ENCODE measurements around the gene NR1H3.

Gene NR1H3

DNA sequence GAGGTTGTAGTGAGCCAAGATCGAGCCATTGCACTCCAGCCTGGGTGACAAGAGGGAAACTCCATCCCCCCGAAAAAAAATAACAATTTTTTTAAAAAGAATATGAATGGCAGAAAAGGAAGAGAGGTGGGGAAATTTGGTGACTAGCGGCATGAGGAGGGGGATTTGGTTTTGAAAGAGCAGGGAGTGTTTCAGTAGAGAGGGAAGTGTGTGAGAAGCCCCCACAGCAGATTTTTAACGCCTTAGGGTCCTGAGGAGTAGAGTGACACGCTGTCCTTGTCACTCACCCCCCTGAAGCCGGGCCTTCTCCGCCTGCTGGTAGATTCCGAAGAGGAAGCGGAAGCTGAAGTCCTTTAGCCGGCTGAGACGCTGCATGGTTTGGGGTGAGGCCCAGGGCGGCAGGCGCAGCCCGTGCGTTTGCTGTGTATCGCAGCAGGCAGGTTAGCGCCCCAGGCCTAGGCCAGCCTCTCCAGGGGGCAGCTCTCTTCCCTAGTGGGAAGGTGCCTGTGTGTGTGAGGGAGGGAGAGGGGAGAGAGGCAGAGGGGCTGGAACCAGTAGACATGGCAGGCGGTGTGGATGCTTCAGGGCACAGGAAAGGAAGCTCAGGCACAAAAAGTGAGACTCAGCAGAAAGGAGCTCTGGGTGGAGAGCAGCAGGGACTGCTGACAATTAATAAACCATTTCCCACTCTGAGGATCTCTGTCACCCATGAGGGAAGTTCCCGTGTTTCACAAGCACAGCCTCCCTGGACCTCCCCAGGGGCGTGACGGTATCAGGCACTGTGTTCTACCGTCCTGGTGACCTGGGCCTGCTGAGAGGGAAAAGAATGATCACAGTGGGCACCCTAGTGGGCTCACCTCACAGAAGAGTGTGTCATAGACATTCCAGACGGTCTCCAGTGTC lies 13.1 kb upstream of the NR1H3 start:
- no peak for DNase-seq

DNA sequence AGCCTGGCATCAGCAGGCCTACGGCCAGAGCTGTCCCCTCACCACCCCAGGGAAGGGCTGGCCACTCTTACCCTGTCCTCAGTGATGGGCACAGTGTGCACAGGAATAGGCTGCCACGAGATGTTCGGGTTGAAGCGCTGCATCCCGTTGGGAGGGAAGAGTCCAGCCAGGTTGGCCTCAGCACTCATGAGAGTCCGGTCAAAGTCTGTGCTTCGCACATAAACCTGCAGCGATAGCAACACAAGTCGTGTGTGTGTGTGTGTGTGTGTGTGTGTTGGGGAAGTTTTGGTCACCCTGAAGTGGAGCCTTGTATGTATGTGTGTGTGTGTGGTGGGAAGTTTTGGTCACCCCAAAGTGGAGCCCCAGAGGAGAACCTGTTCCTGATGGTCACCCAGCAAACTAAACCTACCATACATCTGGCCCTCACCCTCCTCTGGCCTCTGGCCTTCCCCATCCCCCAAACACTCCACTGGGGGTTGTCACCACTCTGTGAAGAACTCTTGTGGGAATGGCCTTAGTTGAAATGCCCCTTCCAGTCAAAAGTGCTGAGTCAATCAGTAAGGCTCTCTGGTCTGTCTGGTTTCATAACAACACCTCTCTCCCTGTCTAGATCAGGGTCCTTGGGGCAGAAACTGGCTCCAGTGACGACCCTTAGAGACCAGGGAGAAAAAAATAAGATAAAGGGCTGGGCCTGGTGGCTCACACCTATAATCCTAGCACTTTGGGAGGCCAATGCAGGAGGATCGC lies 12.0 kb upstream of the NR1H3 start:
- DNase-seq = no peak

DNA sequence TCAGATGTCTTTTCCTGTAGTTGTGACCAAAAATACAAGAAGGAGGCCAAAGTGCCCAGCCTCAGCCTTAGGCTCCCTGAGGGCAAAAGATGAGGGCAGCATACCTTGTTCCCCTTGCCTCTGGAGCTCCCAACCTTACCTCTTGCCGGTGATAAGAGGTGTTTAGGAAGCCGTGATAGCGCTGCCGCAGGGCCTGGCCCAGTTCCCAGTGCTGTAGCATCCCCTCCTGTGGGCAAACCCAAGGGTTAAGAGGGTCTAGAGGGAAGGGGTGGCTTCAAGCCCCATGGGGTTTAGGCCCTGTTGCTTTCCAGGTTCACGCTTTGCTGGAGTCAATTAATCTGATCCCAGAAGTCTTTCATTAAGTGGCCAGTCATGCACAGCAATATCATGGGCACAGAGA lies 10.3 kb upstream of the NR1H3 start:
- DNase-seq = no peak

- DNase-seq = peak in 1 of 2 experiments; percentile 52
These were observed 9.5 kb upstream of the NR1H3 start for GRCh38 chr11:47248304-47248663.

GRCh38 chr11:47248664-47249377 lies 9.0 kb upstream of the NR1H3 start, which contains the start of gene ACP2:
TSS of gene ACP2 (minus strand) at chr11:47248814. CDS start at chr11:47248789, 25 bp downstream.
- peak; percentile 89 to 93 for DNase-seq

DNA sequence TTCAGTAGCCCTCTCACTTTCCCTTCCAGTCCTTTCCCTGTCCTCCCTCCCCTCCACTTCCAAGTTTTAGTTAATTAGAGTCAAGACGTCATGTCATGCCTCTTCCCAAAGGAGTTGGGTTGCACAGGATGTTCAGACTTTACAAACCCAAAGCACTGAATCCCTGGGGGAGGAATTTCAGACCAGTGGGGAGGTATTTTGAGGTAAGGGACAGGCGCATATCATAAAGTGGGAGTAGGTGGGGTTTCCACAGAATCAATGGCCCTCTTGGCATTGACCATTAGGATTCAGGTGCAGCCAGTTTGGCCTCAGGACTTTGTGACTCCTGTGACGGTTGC lies 8.4 kb upstream of the NR1H3 start:
- no peak for DNase-seq

- DNase-seq = no peak
These were observed 6.0 kb upstream of the NR1H3 start for GRCh38 chr11:47251751-47252150.

GRCh38 chr11:47253660-47254059 lies 4.1 kb upstream of the NR1H3 start:
- DNase-seq = no peak

- DNase-seq = no peak
These were observed 3.4 kb upstream of the NR1H3 start for GRCh38 chr11:47254386-47254785.

GRCh38 chr11:47256374-47256773 lies 1.4 kb upstream of the NR1H3 start:
- no peak for DNase-seq

DNA sequence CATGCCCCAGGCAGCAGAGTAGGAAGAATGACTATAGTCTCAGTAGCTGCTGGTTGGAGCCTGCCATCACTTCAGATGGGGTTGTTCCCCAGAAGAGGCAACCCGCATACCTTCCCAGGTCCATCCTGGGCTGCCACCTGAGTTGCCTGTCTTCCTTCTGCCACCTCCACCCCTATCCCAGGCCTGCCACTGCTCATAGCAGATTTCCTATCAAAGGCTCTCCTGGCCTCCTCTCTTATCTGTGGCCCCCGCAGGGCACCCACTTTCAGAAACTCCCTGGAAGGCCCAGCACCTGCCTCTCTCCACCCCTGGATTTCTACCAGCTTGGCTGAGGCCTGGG lies 649 bp upstream of the NR1H3 start:
- DNase-seq = no peak

DNA sequence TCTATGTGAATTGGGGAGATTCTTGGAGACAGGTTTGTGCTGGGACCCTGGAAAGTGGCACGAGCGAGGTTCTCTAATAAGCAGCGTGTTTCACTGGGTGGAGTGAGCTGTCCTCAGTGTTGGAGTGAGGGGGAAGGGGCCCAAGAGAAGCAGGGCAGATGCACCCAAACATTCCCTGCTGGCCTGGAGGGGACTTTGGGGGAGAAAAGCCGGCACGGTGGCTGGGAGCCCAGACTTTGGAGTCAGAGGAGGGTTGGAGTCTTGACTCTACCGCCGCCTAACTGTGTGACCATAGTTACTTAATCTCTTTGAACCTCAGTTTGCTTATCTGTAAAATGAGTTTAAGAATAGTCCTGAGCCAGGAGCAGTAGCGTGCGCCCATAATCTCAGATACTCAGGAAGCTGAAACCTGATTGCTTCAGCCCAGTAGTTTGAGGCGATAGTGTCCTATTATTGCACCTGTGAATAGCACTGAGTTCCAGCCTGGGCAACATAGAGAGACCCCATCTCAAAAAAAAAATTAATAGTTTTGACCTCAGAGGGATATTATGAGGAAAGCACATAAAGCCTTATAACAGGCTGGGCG lies 614 bp downstream of the NR1H3 start:
- no peak for DNase-seq

GRCh38 chr11:47259232-47259977 lies 1.6 kb downstream of the NR1H3 start:
- peak in 1 of 2 experiments; percentile 32 for DNase-seq

GRCh38 chr11:47260366-47260765 lies 2.6 kb downstream of the NR1H3 start:
- no peak for DNase-seq

DNA sequence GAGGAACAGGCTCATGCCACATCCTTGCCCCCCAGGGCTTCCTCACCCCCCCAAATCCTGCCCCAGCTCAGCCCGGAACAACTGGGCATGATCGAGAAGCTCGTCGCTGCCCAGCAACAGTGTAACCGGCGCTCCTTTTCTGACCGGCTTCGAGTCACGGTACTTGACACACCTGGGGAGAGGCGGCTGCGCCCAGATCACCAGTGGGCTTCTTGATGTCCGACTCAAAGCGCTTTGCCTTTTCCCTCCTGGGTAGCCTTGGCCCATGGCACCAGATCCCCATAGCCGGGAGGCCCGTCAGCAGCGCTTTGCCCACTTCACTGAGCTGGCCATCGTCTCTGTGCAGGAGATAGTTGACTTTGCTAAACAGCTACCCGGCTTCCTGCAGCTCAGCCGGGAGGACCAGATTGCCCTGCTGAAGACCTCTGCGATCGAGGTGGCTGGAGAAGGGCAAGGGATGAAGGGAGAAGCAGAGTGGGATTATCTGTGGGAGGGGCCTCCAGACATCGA lies 3.5 kb downstream of the NR1H3 start:
- no peak for DNase-seq

GRCh38 chr11:47264119-47264518 lies 6.3 kb downstream of the NR1H3 start:
- DNase-seq = no peak

DNA sequence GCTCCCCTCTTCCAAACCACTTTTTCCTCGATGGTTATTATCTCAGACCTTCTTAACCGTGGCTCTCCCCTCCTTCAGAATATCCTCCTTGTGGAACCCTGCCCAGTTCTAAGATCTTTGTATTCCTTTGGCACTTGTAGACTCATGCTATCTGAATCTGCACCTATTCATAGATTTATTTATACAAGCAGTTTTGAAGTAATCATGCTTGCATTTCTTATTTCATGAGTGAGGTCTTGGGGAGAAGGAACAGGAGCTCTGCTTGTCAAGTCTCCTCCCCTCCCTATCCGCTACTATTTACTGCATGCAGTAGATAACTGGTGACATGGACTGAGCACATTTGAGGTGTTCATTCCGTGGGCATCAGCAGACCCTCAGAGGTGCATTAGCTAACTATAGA lies 6.7 kb downstream of the NR1H3 start:
- no peak for DNase-seq

GRCh38 chr11:47267876-47268275 lies 10.1 kb downstream of the NR1H3 start:
- no peak for DNase-seq

DNA sequence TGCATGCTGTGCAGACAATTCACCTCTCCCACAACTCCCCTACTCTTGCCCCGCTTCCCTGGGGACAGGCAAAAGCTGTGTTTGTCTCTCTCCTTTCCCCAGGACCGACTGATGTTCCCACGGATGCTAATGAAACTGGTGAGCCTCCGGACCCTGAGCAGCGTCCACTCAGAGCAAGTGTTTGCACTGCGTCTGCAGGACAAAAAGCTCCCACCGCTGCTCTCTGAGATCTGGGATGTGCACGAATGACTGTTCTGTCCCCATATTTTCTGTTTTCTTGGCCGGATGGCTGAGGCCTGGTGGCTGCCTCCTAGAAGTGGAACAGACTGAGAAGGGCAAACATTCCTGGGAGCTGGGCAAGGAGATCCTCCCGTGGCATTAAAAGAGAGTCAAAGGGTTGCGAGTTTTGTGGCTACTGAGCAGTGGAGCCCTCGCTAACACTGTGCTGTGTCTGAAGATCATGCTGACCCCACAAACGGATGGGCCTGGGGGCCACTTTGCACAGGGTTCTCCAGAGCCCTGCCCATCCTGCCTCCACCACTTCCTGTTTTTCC lies 10.7 kb downstream of the NR1H3 start:
- DNase-seq = no peak

GRCh38 chr11:47269002-47269828 lies 11.4 kb downstream of the NR1H3 start:
- DNase-seq = peak; percentile 88

GRCh38 chr11:47269829-47270305 lies 12.1 kb downstream of the NR1H3 start, which contains the start of gene MADD:
TSS of gene MADD (plus strand) at chr11:47270133.
- peak; percentile 83 to 88 for DNase-seq

Measured in SHP77 (cell line).